Loucy (cell line): ENCODE results near the gene UFSP1.

Experiments used
- H2AFZ ChIP-seq: fragments of 200-600 bp; sonication (generic); 2 replicates; pipeline ENCODE4 v1.6.0; 2016; ENCODE audit warnings: antibody characterized with exemption, mild to moderate bottlenecking, low read length, moderate library complexity
- H3F3A ChIP-seq: fragments of 200-600 bp; 2 replicates; pipeline ENCODE4 v1.6.0; 2016; ENCODE audit warnings: antibody characterized with exemption, low read depth, mild to moderate bottlenecking
- H3K27me3 ChIP-seq: fragments of 200-600 bp; sonication (generic); 2 replicates; pipeline ENCODE4 v1.6.1; 2014; ENCODE audit warnings: low read length, mild to moderate bottlenecking; ENCODE audit not compliant: insufficient read depth, poor library complexity, severe bottlenecking
- H3K36me3 ChIP-seq: fragments of 200-600 bp; sonication (generic); 2 replicates; pipeline ENCODE4 v1.6.1; 2016; ENCODE audit warnings: low read length; ENCODE audit not compliant: insufficient read depth
- H3K4me1 ChIP-seq: fragments of 200-600 bp; sonication (generic); 2 replicates; pipeline ENCODE4 v1.5.1; 2014; ENCODE audit warnings: low read length, mild to moderate bottlenecking; ENCODE audit not compliant: insufficient read depth, poor library complexity, severe bottlenecking
- H3K4me2 ChIP-seq: fragments of 200-600 bp; sonication (generic); 2 replicates; pipeline ENCODE4 v1.6.0; 2014; ENCODE audit warnings: antibody characterized with exemption, low read length, low read depth, mild to moderate bottlenecking; ENCODE audit not compliant: poor library complexity, severe bottlenecking
- H3K4me3 ChIP-seq: fragments of 200-600 bp; sonication (generic); 2 replicates; pipeline ENCODE4 v1.5.1; 2014; ENCODE audit warnings: low read length, mild to moderate bottlenecking, mixed read lengths; ENCODE audit not compliant: poor library complexity, severe bottlenecking
- H3K79me2 ChIP-seq: fragments of 200-600 bp; sonication (generic); 2 replicates; pipeline ENCODE4 v1.6.1; 2014; ENCODE audit warnings: low read length; ENCODE audit not compliant: insufficient read depth
- H3K9ac ChIP-seq: fragments of 200-600 bp; sonication (generic); 2 replicates; pipeline ENCODE4 v1.6.0; 2014; ENCODE audit warnings: mild to moderate bottlenecking, low read depth, low read length, moderate library complexity; ENCODE audit not compliant: poor library complexity, severe bottlenecking
- H3K9me2 ChIP-seq: fragments of 200-600 bp; sonication (generic); replicated peaks from 2 replicates; pipeline ENCODE4 v1.6.1; 2016; ENCODE audit warnings: low read depth, low read length, mixed read lengths
- H3K9me3 ChIP-seq: fragments of 200-600 bp; sonication (generic); 2 replicates; pipeline ENCODE4 v1.6.1; 2014; ENCODE audit warnings: mild to moderate bottlenecking, antibody characterized with exemption, low read length, low read depth; ENCODE audit not compliant: insufficient read depth
- H4K20me1 ChIP-seq: fragments of 200-600 bp; sonication (generic); 2 replicates; pipeline ENCODE4 v1.6.0; 2014; ENCODE audit warnings: antibody characterized with exemption, low read length, mild to moderate bottlenecking; ENCODE audit not compliant: insufficient read depth, poor library complexity, severe bottlenecking
- CTCF ChIP-seq: fragments of 200-600 bp; sonication (generic); conservative IDR thresholded peaks from 2 replicates; pipeline ENCODE4 v1.5.1; 2014; ENCODE audit warnings: mild to moderate bottlenecking, antibody characterized with exemption, low read length
- EZH2phosphoT487 ChIP-seq: fragments of 200-600 bp; IDR thresholded peaks from 2 replicates; pipeline ENCODE4 v1.6.1; 2018; ENCODE audit warnings: antibody characterized with exemption, mild to moderate bottlenecking, moderate library complexity, borderline replicate concordance

Gene UFSP1

GRCh38 chr7:100852048-100852872 lies 37.3 kb downstream of the UFSP1 start, which contains the start of gene SLC12A9:
TSS of gene SLC12A9 (plus strand) at chr7:100852713. CDS start at chr7:100854198, 1,485 bp downstream.
- Histone ChIP-seq H4K20me1 (no peaks in the 10 kb centered on the region), H3K9me3 (no peaks in the 10 kb centered on the region), H3F3A (no peaks in the 10 kb centered on the region), H3K79me2 (peaks cover 11% of the 10 kb centered on the region; the same call in 1 of the 2 replicates), H3K4me2 (peak within 1 kb of the TSS; percentile 95), H3K4me3 (peak within 1 kb of the TSS; percentile 96), H3K27me3 (no peaks in the 10 kb centered on the region), H3K4me1 (peaks cover 13% of the 10 kb centered on the region), H3K36me3 (no peaks in the 10 kb centered on the region), H3K9ac (peak within 1 kb of the TSS; percentile 81), H2AFZ (peak within 1 kb of the TSS; percentile 98), H3K9me2 (no peaks in the 10 kb centered on the region)
- TF ChIP-seq EZH2phosphoT487 (no peak), CTCF (peak; percentile 94)

GRCh38 chr7:100847360-100847759 lies 42.2 kb downstream of the UFSP1 start:
- Histone ChIP-seq H3K27me3 (no peaks in the 10 kb centered on the region), H3K9me2 (no peaks in the 10 kb centered on the region), H3F3A (no peaks in the 10 kb centered on the region), H3K9me3 (no peaks in the 10 kb centered on the region), H2AFZ (no peak overlapping the region), H4K20me1 (no peaks in the 10 kb centered on the region), H3K36me3 (no peaks in the 10 kb centered on the region), H3K79me2 (no peaks in the 10 kb centered on the region), H3K9ac (no peak overlapping the region), H3K4me3 (no peak overlapping the region), H3K4me1 (peaks cover 3% of the 10 kb centered on the region), H3K4me2 (no peak overlapping the region)
- TF ChIP-seq EZH2phosphoT487, result no peak
- no peak for TF ChIP-seq CTCF

- H3K27me3 ChIP-seq, result no peaks in the 10 kb centered on the region
- no peak overlapping the region for H3K4me2 ChIP-seq
- no peak overlapping the region for H2AFZ ChIP-seq
- H3F3A ChIP-seq, result no peaks in the 10 kb centered on the region
- no peaks in the 10 kb centered on the region for H3K79me2 ChIP-seq
- no peaks in the 10 kb centered on the region for H3K4me1 ChIP-seq
- H3K9me2 ChIP-seq, result no peaks in the 10 kb centered on the region
- no peaks in the 10 kb centered on the region for H4K20me1 ChIP-seq
- TF ChIP-seq CTCF, result no peak
- TF ChIP-seq EZH2phosphoT487, result no peak
- no peak overlapping the region for H3K4me3 ChIP-seq
- H3K36me3 ChIP-seq, result no peaks in the 10 kb centered on the region
- H3K9ac ChIP-seq, result no peak overlapping the region
- no peaks in the 10 kb centered on the region for H3K9me3 ChIP-seq
Observed at GRCh38 chr7:100840470-100841100, 48.9 kb downstream of the UFSP1 start.
